Spleen (tissue), 11 donors: ENCODE data around the gene DUSP16. TPM values are rescaled to one million over a fixed set of nuclear protein-coding genes. Genes with fewer than 3 reads are reported as not detected.

Experiments used
- DNase-seq: peaks from one replicate; pipeline ENCODE4 v3.0.0-alpha.2; 2020
- H3K27ac ChIP-seq, 8 donors: fragments of 200-600 bp; sonication (generic) in 7 of 8; 1 replicate in 4 of 8; 2 replicates in 4 of 8; pipeline versions ENCODE4 v1.5.0 to v1.8.0; 2016 to 2021; ENCODE audit warnings: inconsistent platforms in 4 of 8, mild to moderate bottlenecking in 4 of 8, moderate library complexity in 1 of 8
- H3K27me3 ChIP-seq, 7 donors: fragments of 200-600 bp; sonication (generic) in 6 of 7; replicated peaks in 1 of 7; 1 replicate in 4 of 7; 2 replicates in 3 of 7; pipeline versions ENCODE4 v1.5.0 to v1.8.0; 2016 to 2021; ENCODE audit warnings: inconsistent platforms in 3 of 7, mild to moderate bottlenecking in 1 of 7
- H3K36me3 ChIP-seq, 6 donors: fragments of 200-600 bp; sonication (generic) in 5 of 6; 1 replicate in 4 of 6; 2 replicates in 2 of 6; pipeline versions ENCODE4 v1.5.0 to v1.8.0; 2016 to 2021; ENCODE audit warnings: inconsistent platforms in 2 of 6
- H3K4me1 ChIP-seq, 6 donors: fragments of 200-600 bp; sonication (generic) in 5 of 6; 1 replicate in 3 of 6; 2 replicates in 3 of 6; pipeline versions ENCODE4 v1.5.0 to v1.8.0; 2016 to 2021; ENCODE audit warnings: inconsistent platforms in 3 of 6
- H3K4me3 ChIP-seq, 8 donors: fragments of 200-600 bp; sonication (generic) in 7 of 8; 1 replicate in 4 of 8; 2 replicates in 4 of 8; pipeline versions ENCODE4 v1.5.0 to v1.8.0; 2016 to 2021; ENCODE audit warnings: inconsistent platforms in 4 of 8, mild to moderate bottlenecking in 4 of 8, moderate library complexity in 2 of 8
- H3K9me3 ChIP-seq, 8 donors: fragments of 200-600 bp; sonication (generic) in 7 of 8; 1 replicate in 4 of 8; 2 replicates in 4 of 8; pipeline versions ENCODE4 v1.5.0 to v1.8.0; 2016 to 2021; ENCODE audit warnings: inconsistent platforms in 4 of 8
- CTCF ChIP-seq, 11 experiments: fragments of 200-600 bp in 7 of 11; fragments of 450-650 bp in 4 of 11; sonication (generic) in 4 of 11; IDR thresholded peaks in 8 of 11; conservative IDR thresholded peaks in 3 of 11; 1 replicate in 7 of 11; 2 replicates in 4 of 11; pipeline versions ENCODE4 v1.4.0 to v1.8.0; 2016 to 2021; ENCODE audit warnings: antibody characterized with exemption in 11 of 11, inconsistent platforms in 4 of 11, mild to moderate bottlenecking in 1 of 11
- POLR2A ChIP-seq, 3 donors: fragments of 450-650 bp; IDR thresholded peaks; one replicate each; pipeline ENCODE4 v1.5.1; 2017; ENCODE audit warnings: antibody characterized with exemption in 3 of 3, mild to moderate bottlenecking in 1 of 3
- POLR2AphosphoS5 ChIP-seq, 3 donors: sonication (generic); formaldehyde crosslinking; IDR thresholded peaks; one replicate each; pipeline ENCODE4 v1.5.1; 2017; ENCODE audit warnings: antibody characterized with exemption in 3 of 3
- WGBS, 5 donors: extraction: QIAGEN DNeasy Blood & Tissue Kit in 3 of 5; methylation state at CpG; one replicate each; pipeline versions ENCODE4 v1.1.5 to v1.1.7; 2013 to 2018; 5-methylcytosine and 5-hydroxymethylcytosine counted together
- intact Hi-C: fragments of 100-400 bp; cut with DNase I; formaldehyde crosslinking; loops from one replicate; pipeline ENCODE4 v1.15.0; 2023; ENCODE audit warnings: low total_unique reads
- polyA plus RNA-seq, 3 donors: library from polyadenylated mRNA; stranded (reverse); fragments of 200-250 nt; gene quantifications; one replicate each; pipeline ENCODE4 v1.2.1, GENCODE V29; 2013
- total RNA-seq, 7 donors: library from RNA; depleted of rRNA in 3 of 7; stranded (reverse); fragments of >200 nt in 3 of 7; fragmentation: NEBNext Ultra II Directional in 4 of 7; extraction: Animal tissue kit (Norgen Biotek cat#: 25700) in 4 of 7; gene quantifications; one replicate each; pipeline versions ENCODE4 v1.1.0 to v1.2.1, GENCODE V29; 2016 to 2021
- donor health status: healthy with polysubstance abuse.
- donor health status: DM: no; HTN: no; CAD: no; lungs with moderate emphysema.
- donor health status: DM: no; HTN: no; CAD: no.
- donor health status: Bipolar disorder and iron deficiency.
- donor health status: healthy.
- donor health status: DM: no; HTN: no; CAD: no.
- donor health status: DM: yes; HTN: yes; CAD: no.

Gene DUSP16
- total and polyA plus RNA-seq, 10 donors: 2.2 to 43.7 (median 20.8) TPM

GRCh38 chr12:12445882-12446181 is 116.8 kb downstream of the DUSP16 start:
- DNase-seq: no peak
- 95 to 100% (median 95%) methylated on average over 2 of the region's 2 CpGs for WGBS, 5 donors
- H3K9me3 ChIP-seq: no peaks in the 10 kb centered on the region
- no peaks in the 10 kb centered on the region for H3K36me3 ChIP-seq
- peak overlapping the region in 1 of 8 donors; percentile 29 for H3K27ac ChIP-seq
- no peaks in the 10 kb centered on the region for H3K27me3 ChIP-seq
- no peak for TF ChIP-seq POLR2AphosphoS5 (IDR thresholded peaks at IDR 0.05)
- TF ChIP-seq CTCF (IDR thresholded peaks at IDR 0.05 in 8 of 11, conservative IDR thresholded peaks at IDR 0.05 in 3 of 11): no peak
- no peak for TF ChIP-seq POLR2A (IDR thresholded peaks at IDR 0.05)
- intact Hi-C loops: no loop called here
- peaks cover 0 to 79% (median 30%) of the 10 kb centered on the region in 6 donors for H3K4me1 ChIP-seq
- H3K4me3 ChIP-seq: no peak overlapping the region

- Histone ChIP-seq H3K27ac (peak overlapping the region in 3 of 8 donors; percentile 29 to 84 (median 77)), H3K4me1 (peaks cover 0 to 82% (median 30%) of the 10 kb centered on the region in 6 donors), H3K9me3 (no peaks in the 10 kb centered on the region), H3K4me3 (no peak overlapping the region), H3K27me3 (no peaks in the 10 kb centered on the region), H3K36me3 (no peaks in the 10 kb centered on the region)
- DNase-seq: no peak
- 93 to 97% (median 95%) methylated on average over 4 of the region's 4 CpGs for WGBS, 5 donors
- intact Hi-C loops: no loop called here
- TF ChIP-seq POLR2AphosphoS5 (IDR thresholded peaks at IDR 0.05): no peak
- TF ChIP-seq CTCF (IDR thresholded peaks at IDR 0.05 in 8 of 11, conservative IDR thresholded peaks at IDR 0.05 in 3 of 11): no peak
- no peak for TF ChIP-seq POLR2A (IDR thresholded peaks at IDR 0.05)
Measured at GRCh38 chr12:12445165-12445881, 117.3 kb downstream of the DUSP16 start.

GRCh38 chr12:12443431-12443878 is 119.2 kb downstream of the DUSP16 start:
- H3K4me1 ChIP-seq: peaks cover 0 to 83% (median 32%) of the 10 kb centered on the region in 6 donors
- no peak for DNase-seq
- H3K9me3 ChIP-seq: no peaks in the 10 kb centered on the region
- intact Hi-C loops: no loop called here
- H3K4me3 ChIP-seq: no peak overlapping the region
- no peaks in the 10 kb centered on the region for H3K36me3 ChIP-seq
- 56 to 76% (median 72%) methylated on average over 5 of the region's 5 CpGs for WGBS, 5 donors
- no peaks in the 10 kb centered on the region for H3K27me3 ChIP-seq
- TF ChIP-seq POLR2AphosphoS5 (IDR thresholded peaks at IDR 0.05) (no peak), CTCF (IDR thresholded peaks at IDR 0.05 in 8 of 11, conservative IDR thresholded peaks at IDR 0.05 in 3 of 11) (no peak)
- H3K27ac ChIP-seq: peak overlapping the region; percentile 0 to 84 (median 76)

- WGBS, 5 donors: 61 to 77% (median 69%) methylated on average over 5 of the region's 5 CpGs
- intact Hi-C loops: no loop called here
Measured at GRCh38 chr12:12442548-12443071, 120.1 kb downstream of the DUSP16 start.

More at GRCh38 chr12:12442548-12443071, 120.1 kb downstream of the DUSP16 start:
- Histone ChIP-seq H3K36me3 (peaks cover 0 to 2% (median 0%) of the 10 kb centered on the region in 6 donors), H3K27me3 (no peaks in the 10 kb centered on the region), H3K27ac (peak overlapping the region; percentile 0 to 84 (median 76)), H3K4me3 (no peak overlapping the region), H3K4me1 (peaks cover 0 to 76% (median 32%) of the 10 kb centered on the region in 6 donors), H3K9me3 (no peaks in the 10 kb centered on the region)
- DNase-seq: no peak
- peak in 1 of 3 donors; percentile 55 for TF ChIP-seq POLR2AphosphoS5 (IDR thresholded peaks at IDR 0.05)
- no peak for TF ChIP-seq POLR2A (IDR thresholded peaks at IDR 0.05)
